Stimulated activated CD8-positive, alpha-beta memory T cell treated with anti-CD3 and anti-CD28 coated beads, Interleukin-7, amount 100 ng/mL, for 4 hours (primary cell): Measurements from ENCODE around the gene GRAMD1B.

Experiments used
- DNase-seq, 2 donors: peaks; one replicate each; pipeline ENCODE4 v3.0.0-alpha.2; 2020; ENCODE audit warnings: low read depth in 2 of 2

GRAMD1B gene

DNA sequence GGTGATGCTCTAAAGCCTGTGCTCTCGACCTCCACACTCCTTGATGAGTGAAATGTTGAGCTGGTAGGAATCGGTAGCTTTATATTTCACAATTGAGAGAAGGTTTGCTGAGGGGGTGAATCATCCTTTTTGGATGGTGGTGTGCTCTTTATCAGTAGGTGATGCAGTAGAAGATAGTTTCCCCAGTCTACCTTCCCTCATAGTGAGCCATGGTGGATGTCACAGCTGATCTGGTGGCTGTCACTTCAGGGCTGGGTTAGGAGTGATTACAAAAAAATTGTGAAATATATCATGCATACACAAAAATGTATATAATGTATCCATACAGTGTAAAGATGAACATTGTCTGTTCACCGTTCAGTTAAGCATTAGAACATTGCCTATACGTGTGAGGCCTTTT is 105.3 kb downstream of the GRAMD1B start:
- DNase-seq, result no peak

- no peak for DNase-seq
Observed at GRCh38 chr11:123536690-123537437, 106.8 kb downstream of the GRAMD1B start.

DNA sequence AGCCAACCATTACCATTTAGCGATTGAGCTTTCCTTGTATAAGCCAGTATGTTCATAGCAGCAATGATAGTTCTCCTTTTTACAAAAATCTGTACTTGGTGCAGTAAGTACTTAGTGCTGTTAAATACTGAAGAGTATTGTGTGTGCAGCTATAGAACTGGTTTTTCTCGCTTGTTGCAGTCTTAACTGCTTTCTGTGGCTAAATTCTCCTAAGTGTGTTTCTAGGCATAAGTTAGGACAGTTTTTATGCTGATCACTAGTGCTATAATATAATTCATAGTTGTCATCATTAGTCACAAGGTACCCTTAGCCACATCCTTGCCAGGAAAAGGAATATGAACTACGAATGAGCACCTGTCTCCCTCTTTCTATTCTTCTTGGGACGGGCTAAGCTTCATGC is 107.7 kb downstream of the GRAMD1B start:
- no peak for DNase-seq

DNA sequence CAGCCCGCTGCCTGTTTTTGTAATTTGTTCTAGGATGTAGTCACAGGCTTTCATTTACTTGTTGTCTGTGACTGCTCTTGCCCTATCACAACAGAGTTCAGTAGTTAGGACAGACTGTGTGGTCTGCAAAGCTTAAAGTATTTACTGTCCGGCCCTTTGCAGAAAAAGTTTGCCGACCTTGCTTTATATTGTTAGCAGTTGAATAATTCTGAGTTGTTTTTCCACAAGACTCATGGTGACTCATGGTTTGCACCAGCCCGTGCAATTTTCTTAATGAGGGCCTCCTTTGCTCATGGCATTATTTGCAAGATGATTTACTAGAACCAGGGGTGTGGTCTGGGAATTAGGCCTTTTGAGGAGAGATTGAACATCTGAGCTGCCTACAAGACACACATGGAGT is 113.7 kb downstream of the GRAMD1B start:
- no peak for DNase-seq

- DNase-seq, result no peak
Observed at GRCh38 chr11:123544631-123545375, 114.7 kb downstream of the GRAMD1B start.

GRCh38 chr11:123545726-123546270 is 115.7 kb downstream of the GRAMD1B start:
- DNase-seq, result no peak

GRCh38 chr11:123546515-123546914 is 116.4 kb downstream of the GRAMD1B start:
- no peak for DNase-seq

DNA sequence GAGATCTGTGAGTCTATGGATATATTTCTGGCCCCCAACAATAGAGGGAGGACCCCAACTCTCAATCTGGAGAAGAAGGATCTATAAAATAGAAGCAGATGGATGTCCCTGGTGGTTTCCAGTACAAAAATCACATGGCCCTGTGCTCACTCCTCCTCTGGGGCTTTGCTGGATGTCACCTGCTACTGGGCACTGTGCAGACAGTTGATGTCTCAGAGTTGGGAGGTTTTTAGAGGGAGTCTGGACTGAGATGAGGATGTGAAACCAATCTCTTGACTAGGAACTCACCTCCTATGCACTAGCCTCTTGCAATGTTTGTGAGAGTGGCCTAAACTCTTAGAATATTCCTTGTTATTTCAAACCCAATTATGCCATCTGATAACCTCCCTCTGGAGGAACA is 117.1 kb downstream of the GRAMD1B start:
- no peak for DNase-seq

DNA sequence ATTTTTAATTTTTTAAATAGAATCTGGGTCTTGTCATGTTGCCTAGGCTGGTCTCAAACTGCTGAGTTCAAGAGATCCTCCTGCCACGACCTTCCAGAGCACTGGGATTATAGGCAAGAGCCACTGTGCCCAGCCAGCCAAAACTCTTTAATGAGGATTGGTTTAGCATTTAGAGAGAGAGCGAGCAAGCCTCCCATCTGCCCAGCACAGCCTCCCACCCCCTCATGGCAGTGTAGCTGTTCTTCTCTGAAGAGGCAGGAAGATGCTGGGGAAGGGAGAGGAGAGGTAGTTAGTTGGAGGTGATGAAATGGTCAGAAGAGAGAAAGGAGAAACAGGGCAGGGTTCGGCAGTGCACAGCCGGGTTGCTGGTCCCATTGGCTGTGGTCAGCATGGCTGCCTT is 118.7 kb downstream of the GRAMD1B start:
- DNase-seq, result no peak

DNA sequence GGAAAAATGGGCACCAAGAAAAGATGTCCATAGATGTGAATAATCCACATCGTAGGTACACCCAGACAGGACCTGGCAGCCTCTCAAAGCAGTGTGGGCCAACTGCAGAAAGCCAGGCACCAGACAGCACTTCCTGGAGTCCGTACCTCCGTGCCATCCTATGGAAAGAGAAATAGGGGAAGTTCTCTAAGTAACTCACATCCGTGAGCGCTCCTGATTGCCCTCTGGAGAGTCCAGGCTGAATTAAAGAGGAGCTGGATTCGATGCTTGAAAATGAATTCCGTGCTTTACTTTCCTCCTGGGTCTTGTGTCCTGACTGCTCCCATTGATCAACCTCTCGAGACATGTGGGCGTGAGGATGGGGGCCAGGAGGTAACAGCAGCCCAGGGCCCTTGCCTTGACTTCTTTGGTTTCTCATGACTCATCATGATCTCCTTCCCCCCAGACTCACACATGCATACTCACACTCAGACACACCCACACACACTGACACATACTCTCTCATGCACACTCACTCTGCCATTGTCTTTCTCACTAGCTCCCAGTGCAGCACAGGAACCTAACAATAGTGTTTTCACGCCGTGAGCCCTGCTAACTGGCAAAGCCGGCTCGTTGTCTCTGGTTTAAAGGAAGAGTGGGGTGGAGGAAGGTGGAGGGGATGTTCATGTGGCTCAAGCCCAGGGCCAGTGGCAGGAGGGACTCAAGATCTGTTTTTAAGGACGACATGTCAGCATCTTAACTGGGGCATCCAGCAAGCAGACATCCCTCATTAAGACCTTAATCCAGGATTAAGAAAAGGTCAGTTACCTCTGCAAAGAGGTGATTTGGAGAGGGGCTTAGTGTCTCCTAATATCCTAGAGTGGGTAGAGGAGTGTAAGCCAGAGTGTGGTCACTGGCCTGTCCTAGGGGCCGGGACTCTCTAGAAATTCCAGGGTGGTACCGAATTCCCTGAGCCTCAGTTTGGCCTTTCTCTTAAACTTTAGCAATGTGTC is 120.2 kb downstream of the GRAMD1B start:
- DNase-seq, result no peak

- no peak for DNase-seq
Observed at GRCh38 chr11:123551079-123551478, 121.0 kb downstream of the GRAMD1B start.

DNA sequence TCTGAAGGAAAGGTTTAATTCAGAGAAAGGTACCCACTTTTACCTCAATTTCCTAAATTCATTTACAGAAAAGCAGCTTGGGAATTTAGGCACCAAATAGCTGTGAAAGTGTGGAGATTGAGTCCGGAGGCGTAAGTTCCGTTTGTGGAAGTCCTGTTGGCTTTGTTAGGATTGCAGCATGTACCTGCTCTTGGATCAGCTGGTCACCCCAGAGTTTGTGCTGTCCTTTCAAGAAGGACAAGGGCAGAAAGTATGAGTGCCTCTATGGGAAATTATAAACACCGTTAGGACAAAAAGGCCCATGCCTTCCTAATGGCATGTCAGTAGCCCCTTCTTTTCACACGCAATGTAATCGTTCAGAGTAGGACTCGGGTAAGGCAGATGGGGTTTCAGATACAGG is 126.6 kb downstream of the GRAMD1B start:
- no peak for DNase-seq

GRCh38 chr11:123558536-123559315 is 128.7 kb downstream of the GRAMD1B start:
- no peak for DNase-seq

- no peak for DNase-seq
Observed at GRCh38 chr11:123559523-123559955, 129.5 kb downstream of the GRAMD1B start.

- no peak for DNase-seq
Observed at GRCh38 chr11:123560006-123560405, 129.9 kb downstream of the GRAMD1B start.

GRCh38 chr11:123561431-123561800 is 131.3 kb downstream of the GRAMD1B start:
- DNase-seq, result no peak

GRCh38 chr11:123562158-123562557 is 132.1 kb downstream of the GRAMD1B start:
- DNase-seq, result no peak

- no peak for DNase-seq
Observed at GRCh38 chr11:123562829-123563228, 132.8 kb downstream of the GRAMD1B start.

DNA sequence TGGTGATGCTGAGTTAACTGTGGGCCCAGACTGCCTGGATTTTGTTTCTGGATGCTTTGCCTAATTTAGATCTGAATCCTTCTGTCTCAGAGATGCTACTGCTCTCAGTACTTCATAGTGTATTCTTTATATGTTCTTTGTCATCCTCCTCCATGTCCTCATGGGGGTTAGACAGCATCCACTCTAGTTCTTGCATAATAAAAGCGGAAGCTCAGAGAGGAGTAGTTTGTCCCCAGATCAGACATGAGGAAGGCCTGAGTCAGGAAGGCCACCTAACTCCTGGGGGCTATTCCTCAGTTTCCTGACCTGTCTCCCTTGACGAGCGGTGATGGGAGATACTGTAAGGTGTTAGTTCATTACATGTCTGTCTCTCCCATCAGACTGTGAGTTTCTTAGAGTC is 134.2 kb downstream of the GRAMD1B start:
- DNase-seq, result no peak

DNA sequence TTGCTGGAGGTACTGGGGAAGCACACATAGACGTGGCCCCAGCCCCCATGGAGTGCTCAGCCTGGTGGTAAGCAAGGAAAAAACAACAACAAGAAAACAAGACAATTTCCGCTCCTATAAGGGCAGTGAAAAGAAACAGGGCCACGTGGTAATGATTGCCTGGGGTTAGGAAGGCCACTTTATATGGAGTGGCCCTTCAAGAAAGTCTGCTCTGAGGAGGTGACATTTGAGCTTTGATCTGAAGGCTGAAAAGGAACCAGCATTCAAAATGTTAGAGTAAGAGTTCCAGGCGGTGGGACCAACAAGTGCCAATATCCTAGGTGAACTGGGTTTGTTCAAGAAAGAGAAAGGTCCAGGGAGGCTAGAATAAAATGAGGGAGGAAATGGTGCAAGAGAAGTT is 136.8 kb downstream of the GRAMD1B start:
- DNase-seq, result no peak

DNA sequence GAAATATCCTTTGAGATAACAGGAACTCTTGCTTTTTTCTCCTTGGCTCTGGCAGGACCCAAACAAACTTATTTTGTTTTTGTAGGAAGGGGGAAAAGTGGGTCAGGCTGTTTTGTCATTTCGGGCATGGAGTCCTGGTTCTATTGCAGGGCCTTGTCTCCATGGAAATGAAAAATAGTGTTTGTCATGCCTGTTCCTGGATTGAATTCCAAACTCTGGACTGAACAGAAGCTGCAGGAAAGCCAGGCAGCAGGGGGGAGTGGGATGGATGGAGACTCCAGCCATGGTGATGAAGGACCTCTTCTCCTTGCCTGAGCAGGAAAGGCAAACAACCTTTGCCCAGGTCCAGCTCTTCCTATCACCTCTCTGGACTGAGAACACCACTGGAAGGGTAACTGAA is 137.4 kb downstream of the GRAMD1B start:
- no peak for DNase-seq
